SK-N-SH treated with all-trans-retinoic acid at 6 μM for 48 hours (cell line): Measurements from ENCODE around the gene ZNF891.

Experiments
- ARNTL ChIP-seq: fragments of 450-650 bp; formaldehyde crosslinking; IDR thresholded peaks from 2 replicates; pipeline ENCODE4 v1.5.0; 2020; ENCODE audit warnings: low read depth, mild to moderate bottlenecking, moderate library complexity, borderline replicate concordance
- BACH2 ChIP-seq: fragments of 250-450 bp; sonication (Bioruptor Pico); IDR thresholded peaks from 2 replicates; pipeline ENCODE4 v1.9.0; 2021; ENCODE audit warnings: mild to moderate bottlenecking, borderline replicate concordance
- CREB5 ChIP-seq: fragments of 250-450 bp; sonication (Bioruptor Pico); IDR thresholded peaks from 2 replicates; pipeline ENCODE4 v1.5.1; 2020; ENCODE audit warnings: low read depth, mild to moderate bottlenecking, moderate library complexity
- PATZ1 ChIP-seq: fragments of 250-450 bp; sonication (Bioruptor Pico); IDR thresholded peaks from 2 replicates; pipeline ENCODE4 v1.8.0; 2020; ENCODE audit warnings: mild to moderate bottlenecking, moderate library complexity, borderline replicate concordance
- TCF4 ChIP-seq: fragments of 250-450 bp; sonication (Bioruptor Pico); IDR thresholded peaks from 2 replicates; pipeline ENCODE4 v1.8.0; 2021; ENCODE audit warnings: mild to moderate bottlenecking, moderate library complexity, borderline replicate concordance
- ZC3H10 ChIP-seq: fragments of 250-450 bp; sonication (Bioruptor Pico); IDR thresholded peaks from 2 replicates; pipeline ENCODE4 v1.5.1; 2021; ENCODE audit warnings: mild to moderate bottlenecking, moderate library complexity
- ZFP3 ChIP-seq: fragments of 250-450 bp; sonication (Bioruptor Pico); IDR thresholded peaks from 2 replicates; pipeline ENCODE4 v1.5.0; 2020; ENCODE audit warnings: mild to moderate bottlenecking, moderate library complexity
- ZFP30 ChIP-seq: fragments of 450-650 bp; formaldehyde crosslinking; IDR thresholded peaks from 2 replicates; pipeline ENCODE4 v1.5.0; 2022; ENCODE audit warnings: mild to moderate bottlenecking, moderate library complexity

GRCh38 chr12:133130808-133131128 lies 694 bp upstream of the ZNF891 start:
- TF ChIP-seq PATZ1 (CRISPR knock-in tag) (no peak), ARNTL (no peak), ZFP3 (CRISPR knock-in tag) (no peak), CREB5 (CRISPR knock-in tag) (0 out of 2 replicates have a peak, but pooled peaks have one; percentile 17), BACH2 (CRISPR knock-in tag) (no peak), ZC3H10 (CRISPR knock-in tag) (no peak), TCF4 (CRISPR knock-in tag) (no peak), ZFP30 (no peak)
